ENCODE measurements around the gene CDKN2C. TPM values are rescaled to one million over a fixed set of nuclear protein-coding genes. Genes with fewer than 3 reads are reported as not detected.
"Not testable (repeated sequence)": the region's sequence is repeated elsewhere in the genome, so short reads cannot be mapped to it uniquely, and the experiment has no call there.

Gene CDKN2C
- total RNA-seq, 4 donors from 2014 or later: 6.9 to 16.5 (median 12.5) TPM

GRCh38 chr1:50936321-50936720 is 33.7 kb upstream of the CDKN2C start:
- H3K4me1 ChIP-seq: peaks cover 0 to 9% (median 0%) of the 10 kb centered on the region in 3 donors
- no peak overlapping the region for H3K4me3 ChIP-seq
- H3K27me3 ChIP-seq: no peaks in the 10 kb centered on the region
- H3K27ac ChIP-seq: no peak overlapping the region
- no peak for DNase-seq
- H3K9me3 ChIP-seq: no peaks in the 10 kb centered on the region
- peaks cover 0 to 7% (median 0%) of the 10 kb centered on the region in 3 donors for H3K36me3 ChIP-seq
- WGBS, 2 donors: 70 to 73% methylated on average over 2 of the region's 2 CpGs
- TF ChIP-seq CTCF (IDR thresholded peaks at IDR 0.05): no peak
- TF ChIP-seq POLR2A (IDR thresholded peaks at IDR 0.05): no peak
- intact Hi-C loops (cut with DNase I): no loop called here

GRCh38 chr1:50940291-50940690 is 29.8 kb upstream of the CDKN2C start:
- peaks cover 0 to 3% (median 0%) of the 10 kb centered on the region in 3 donors for H3K36me3 ChIP-seq

GRCh38 chr1:50942334-50942733 is 27.7 kb upstream of the CDKN2C start:
- TF ChIP-seq POLR2A (IDR thresholded peaks at IDR 0.05) (no peak), CTCF (IDR thresholded peaks at IDR 0.05) (no peak)
- 84 to 100% methylated on average over 1 of the region's 1 CpG for WGBS, 2 donors
- no peak overlapping the region for H3K27ac ChIP-seq
- H3K9me3 ChIP-seq: no peaks in the 10 kb centered on the region
- H3K36me3 ChIP-seq: peaks cover 0 to 3% (median 0%) of the 10 kb centered on the region in 3 donors
- peaks cover 0 to 9% (median 0%) of the 10 kb centered on the region in 3 donors for H3K4me1 ChIP-seq
- H3K4me3 ChIP-seq: no peak overlapping the region
- DNase-seq: no peak
- no peaks in the 10 kb centered on the region for H3K27me3 ChIP-seq
- intact Hi-C loops (cut with DNase I): no loop called here

More at GRCh38 chr1:50940291-50940690, 29.8 kb upstream of the CDKN2C start:
- no peak for DNase-seq
- TF ChIP-seq POLR2A (IDR thresholded peaks at IDR 0.05) (no peak), CTCF (IDR thresholded peaks at IDR 0.05) (no peak)
- H3K4me3 ChIP-seq: no peak overlapping the region
- H3K27me3 ChIP-seq: no peaks in the 10 kb centered on the region
- no peaks in the 10 kb centered on the region for H3K9me3 ChIP-seq
- H3K27ac ChIP-seq: no peak overlapping the region
- intact Hi-C loops (cut with DNase I): no loop called here
- 38% methylated on average over 3 of the region's 3 CpGs for WGBS, 2 donors
- H3K4me1 ChIP-seq: peaks cover 0 to 9% (median 0%) of the 10 kb centered on the region in 3 donors

- Histone ChIP-seq H3K9me3 (no peaks in the 10 kb centered on the region), H3K36me3 (peaks cover 0 to 4% (median 0%) of the 10 kb centered on the region in 3 donors), H3K4me1 (no peaks in the 10 kb centered on the region), H3K27me3 (no peaks in the 10 kb centered on the region), H3K4me3 (no peak overlapping the region), H3K27ac (no peak overlapping the region)
- intact Hi-C loops (cut with DNase I): no loop called here
- 77 to 84% methylated on average over 8 to 9 of the region's 9 CpGs for WGBS, 2 donors
- TF ChIP-seq POLR2A (IDR thresholded peaks at IDR 0.05) (no peak), CTCF (IDR thresholded peaks at IDR 0.05) (no peak)
- no peak for DNase-seq
Observed at GRCh38 chr1:50949286-50949982, 20.6 kb upstream of the CDKN2C start.

GRCh38 chr1:50950396-50950795 is 19.6 kb upstream of the CDKN2C start:
- no peaks in the 10 kb centered on the region for H3K9me3 ChIP-seq
- H3K27ac ChIP-seq: no peak overlapping the region
- TF ChIP-seq CTCF (IDR thresholded peaks at IDR 0.05) (no peak), POLR2A (IDR thresholded peaks at IDR 0.05) (no peak)
- no peak overlapping the region for H3K4me3 ChIP-seq
- no peaks in the 10 kb centered on the region for H3K4me1 ChIP-seq
- intact Hi-C loops (cut with DNase I): no loop called here
- H3K36me3 ChIP-seq: peaks cover 0 to 7% (median 0%) of the 10 kb centered on the region in 3 donors
- no peak for DNase-seq
- 81 to 94% methylated on average over 1 of the region's 1 CpG for WGBS, 2 donors
- no peaks in the 10 kb centered on the region for H3K27me3 ChIP-seq

- H3K27me3 ChIP-seq; H3K4me3 ChIP-seq; H3K9me3 ChIP-seq; intact Hi-C loops (cut with DNase I); H3K4me1 ChIP-seq; H3K27ac ChIP-seq; DNase-seq: not testable (repeated sequence)
- peaks cover 0 to 15% (median 0%) of the 10 kb centered on the region in 3 donors for H3K36me3 ChIP-seq
- WGBS, 2 donors: 100% methylated on average over 1 of the region's 31 CpGs; no CpG with 5 or more reads in 1 of the 2 donors
Observed at GRCh38 chr1:50952566-50952965, 17.5 kb upstream of the CDKN2C start.
